ENCODE results near the gene CD40.

DNA sequence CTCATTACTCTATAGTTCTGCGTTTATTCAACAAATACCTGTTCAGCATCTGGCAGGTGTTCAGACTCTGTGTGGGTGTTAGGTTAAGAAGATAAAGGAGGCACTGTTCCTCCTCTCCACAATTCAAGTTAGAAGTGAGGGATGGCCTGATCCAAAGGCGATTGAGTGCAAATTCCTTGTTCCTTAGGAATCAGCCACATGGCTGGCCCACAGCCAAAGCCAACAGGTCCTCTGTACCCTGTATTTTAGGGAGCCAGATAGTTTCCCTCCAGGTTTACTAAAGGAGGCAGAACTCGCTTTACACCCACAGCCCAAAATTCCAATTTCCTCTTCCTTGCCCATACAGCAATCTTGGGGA is 5.0 kb upstream of the CD40 start:
- TF ChIP-seq TAF1 (IDR thresholded peaks at IDR 0.05; ENCODE audit: borderline replicate concordance, insufficient read depth, low read length) (no peak), POLR2AphosphoS5 (IDR thresholded peaks at IDR 0.05; ENCODE audit: low read depth, low read length) (no peak), REST (IDR thresholded peaks at IDR 0.05; ENCODE audit: insufficient read depth in 1 of 2, low read depth in 2 of 2, low read length in 2 of 2) (no peak), SIN3A (IDR thresholded peaks at IDR 0.05; ENCODE audit: borderline replicate concordance, insufficient read depth, low read length) (no peak), FOXP2 (optimal IDR thresholded peaks at IDR 0.05; ENCODE audit: borderline replicate concordance, extremely low read depth, extremely low read length, insufficient read depth) (no peak)
